ENCODE data around the gene RMC1. TPM values are rescaled to one million over a fixed set of nuclear protein-coding genes. Genes with fewer than 3 reads are reported as not detected.

The RMC1 gene
- total and polyA plus RNA-seq, 2 of the 13 experiments (the other 11 are each of a cell fraction or from before 2014, with no cell fraction given): 9.4 to 19.5 TPM

DNA sequence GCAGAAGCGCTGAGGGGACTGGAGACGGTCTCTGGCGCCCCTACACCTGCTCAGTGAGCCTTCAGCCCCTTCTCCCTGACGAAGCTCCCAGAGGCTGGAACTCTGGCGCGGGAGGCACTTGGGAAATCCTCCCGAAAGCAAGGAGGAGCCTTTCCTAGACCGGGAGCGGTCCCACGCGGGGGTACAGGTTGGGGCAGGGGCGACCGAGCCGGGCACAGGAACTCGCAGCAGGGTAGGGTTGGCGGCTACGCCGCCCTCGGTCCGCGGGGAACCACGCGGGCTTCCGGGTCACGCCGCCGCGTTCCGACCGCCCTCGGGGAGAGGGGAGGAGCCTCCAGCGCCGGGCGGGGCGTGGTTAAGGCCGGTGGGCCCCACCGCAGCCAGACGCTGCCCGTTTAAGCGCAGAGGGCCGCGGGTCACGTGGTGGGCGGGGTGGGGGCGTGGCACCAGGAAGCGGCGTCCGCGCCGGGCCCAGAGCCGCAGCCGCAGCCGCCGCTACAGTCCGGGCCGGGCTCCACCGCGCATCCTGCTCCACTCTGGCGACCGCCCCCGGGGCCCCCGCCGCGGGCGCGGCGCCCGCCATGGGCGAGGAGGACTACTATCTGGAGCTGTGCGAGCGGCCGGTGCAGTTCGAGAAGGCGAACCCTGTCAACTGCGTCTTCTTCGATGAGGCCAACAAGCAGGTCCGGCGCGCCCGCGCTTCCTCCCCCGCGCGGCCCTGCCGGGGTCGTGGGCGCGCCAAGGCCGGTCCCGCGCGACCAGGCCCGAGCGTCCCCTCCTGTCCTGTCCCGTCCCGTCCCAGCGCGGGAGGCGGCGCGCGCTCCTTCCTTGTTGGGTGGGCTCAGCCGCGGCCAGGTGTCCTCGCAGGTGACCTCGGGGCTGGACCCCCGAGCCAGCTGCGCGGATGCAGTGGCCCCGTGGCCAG lies at the start of gene RMC1 (continued):
- TF ChIP-seq, protein P1, sequence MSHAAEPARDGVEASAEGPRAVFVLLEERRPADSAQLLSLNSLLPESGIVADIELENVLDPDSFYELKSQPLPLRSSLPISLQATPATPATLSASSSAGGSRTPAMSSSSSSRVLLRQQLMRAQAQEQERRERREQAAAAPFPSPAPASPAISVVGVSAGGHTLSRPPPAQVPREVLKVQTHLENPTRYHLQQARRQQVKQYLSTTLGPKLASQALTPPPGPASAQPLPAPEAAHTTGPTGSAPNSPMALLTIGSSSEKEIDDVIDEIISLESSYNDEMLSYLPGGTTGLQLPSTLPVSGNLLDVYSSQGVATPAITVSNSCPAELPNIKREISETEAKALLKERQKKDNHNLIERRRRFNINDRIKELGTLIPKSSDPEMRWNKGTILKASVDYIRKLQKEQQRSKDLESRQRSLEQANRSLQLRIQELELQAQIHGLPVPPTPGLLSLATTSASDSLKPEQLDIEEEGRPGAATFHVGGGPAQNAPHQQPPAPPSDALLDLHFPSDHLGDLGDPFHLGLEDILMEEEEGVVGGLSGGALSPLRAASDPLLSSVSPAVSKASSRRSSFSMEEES (CRISPR knock-in tag; IDR thresholded peaks at IDR 0.05): peak; percentile 66; the same call in 1 of the 2 replicates
- TF ChIP-seq SALL2 (CRISPR knock-in tag; IDR thresholded peaks at IDR 0.05): peak; percentile 89
- peak; percentile 52; the same call in 1 of the 2 replicates for TF ChIP-seq ZNF878 (CRISPR knock-in tag; IDR thresholded peaks at IDR 0.05)
- TF ChIP-seq CENPT (CRISPR knock-in tag; IDR thresholded peaks at IDR 0.05; ENCODE audit: low read depth): no peak
- TF ChIP-seq NR2F2 (IDR thresholded peaks at IDR 0.05; ENCODE audit: borderline replicate concordance, low read depth): no peak
- TF ChIP-seq ZNF274 (CRISPR knock-in tag; IDR thresholded peaks at IDR 0.05): peak; percentile 70; the same call in 1 of the 2 replicates
- peak; percentile 88 for TF ChIP-seq ELF3 (CRISPR knock-in tag; IDR thresholded peaks at IDR 0.05)
- 0 out of 2 replicates have a peak, but pooled peaks have one; percentile 34 for TF ChIP-seq ZNF775 (CRISPR knock-in tag; IDR thresholded peaks at IDR 0.05; ENCODE audit: borderline replicate concordance)
- TF ChIP-seq ZFX (CRISPR knock-in tag; IDR thresholded peaks at IDR 0.05; ENCODE audit: low read depth): peak; percentile 80
- peak; percentile 40; the same call in 1 of the 2 replicates for TF ChIP-seq HOXA3 (CRISPR knock-in tag; IDR thresholded peaks at IDR 0.05)
- no peak for TF ChIP-seq ZNF256 (CRISPR knock-in tag; conservative IDR thresholded peaks at IDR 0.05)
- 0 out of 2 replicates have a peak, but pooled peaks have one; percentile 55 for TF ChIP-seq ZNF773 (CRISPR knock-in tag; IDR thresholded peaks at IDR 0.05; ENCODE audit: borderline replicate concordance)
- TF ChIP-seq CCDC6 (CRISPR knock-in tag; IDR thresholded peaks at IDR 0.05): peak; percentile 96; the same call in 1 of the 2 replicates
- TF ChIP-seq, protein P2, sequence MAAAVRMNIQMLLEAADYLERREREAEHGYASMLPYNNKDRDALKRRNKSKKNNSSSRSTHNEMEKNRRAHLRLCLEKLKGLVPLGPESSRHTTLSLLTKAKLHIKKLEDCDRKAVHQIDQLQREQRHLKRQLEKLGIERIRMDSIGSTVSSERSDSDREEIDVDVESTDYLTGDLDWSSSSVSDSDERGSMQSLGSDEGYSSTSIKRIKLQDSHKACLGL (CRISPR knock-in tag; IDR thresholded peaks at IDR 0.05): peak; percentile 57; the same call in 1 of the 2 replicates
- no peak for TF ChIP-seq ZNF850 (CRISPR knock-in tag; conservative IDR thresholded peaks at IDR 0.05)
- TF ChIP-seq, protein P3, sequence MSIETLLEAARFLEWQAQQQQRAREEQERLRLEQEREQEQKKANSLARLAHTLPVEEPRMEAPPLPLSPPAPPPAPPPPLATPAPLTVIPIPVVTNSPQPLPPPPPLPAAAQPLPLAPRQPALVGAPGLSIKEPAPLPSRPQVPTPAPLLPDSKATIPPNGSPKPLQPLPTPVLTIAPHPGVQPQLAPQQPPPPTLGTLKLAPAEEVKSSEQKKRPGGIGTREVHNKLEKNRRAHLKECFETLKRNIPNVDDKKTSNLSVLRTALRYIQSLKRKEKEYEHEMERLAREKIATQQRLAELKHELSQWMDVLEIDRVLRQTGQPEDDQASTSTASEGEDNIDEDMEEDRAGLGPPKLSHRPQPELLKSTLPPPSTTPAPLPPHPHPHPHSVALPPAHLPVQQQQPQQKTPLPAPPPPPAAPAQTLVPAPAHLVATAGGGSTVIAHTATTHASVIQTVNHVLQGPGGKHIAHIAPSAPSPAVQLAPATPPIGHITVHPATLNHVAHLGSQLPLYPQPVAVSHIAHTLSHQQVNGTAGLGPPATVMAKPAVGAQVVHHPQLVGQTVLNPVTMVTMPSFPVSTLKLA (IDR thresholded peaks at IDR 0.05): peak; percentile 56; the same call in 1 of the 2 replicates
- peak; percentile 25; the same call in 1 of the 2 replicates for TF ChIP-seq ZNF83 (CRISPR knock-in tag; IDR thresholded peaks at IDR 0.05; ENCODE audit: borderline replicate concordance)
- TF ChIP-seq TBX2 (CRISPR knock-in tag; IDR thresholded peaks at IDR 0.05; ENCODE audit: borderline replicate concordance): peak; percentile 83; the same call in 1 of the 2 replicates
- no peak for TF ChIP-seq SAFB2 (CRISPR knock-in tag; IDR thresholded peaks at IDR 0.05; ENCODE audit: borderline replicate concordance, low read depth)
- TF ChIP-seq, protein P4, sequence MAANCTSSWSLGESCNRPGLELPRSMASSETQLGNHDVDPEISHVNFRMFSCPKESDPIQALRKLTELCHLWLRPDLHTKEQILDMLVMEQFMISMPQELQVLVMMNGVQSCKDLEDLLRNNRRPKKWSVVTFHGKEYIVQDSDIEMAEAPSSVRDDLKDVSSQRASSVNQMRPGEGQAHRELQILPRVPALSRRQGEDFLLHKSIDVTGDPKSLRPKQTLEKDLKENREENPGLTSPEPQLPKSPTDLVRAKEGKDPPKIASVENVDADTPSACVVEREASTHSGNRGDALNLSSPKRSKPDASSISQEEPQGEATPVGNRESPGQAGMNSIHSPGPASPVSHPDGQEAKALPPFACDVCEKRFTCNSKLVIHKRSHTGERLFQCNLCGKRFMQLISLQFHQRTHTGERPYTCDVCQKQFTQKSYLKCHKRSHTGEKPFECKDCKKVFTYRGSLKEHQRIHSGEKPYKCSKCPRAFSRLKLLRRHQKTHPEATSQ (CRISPR knock-in tag; IDR thresholded peaks at IDR 0.05; ENCODE audit: borderline replicate concordance): no peak
- TF ChIP-seq, protein P5, sequence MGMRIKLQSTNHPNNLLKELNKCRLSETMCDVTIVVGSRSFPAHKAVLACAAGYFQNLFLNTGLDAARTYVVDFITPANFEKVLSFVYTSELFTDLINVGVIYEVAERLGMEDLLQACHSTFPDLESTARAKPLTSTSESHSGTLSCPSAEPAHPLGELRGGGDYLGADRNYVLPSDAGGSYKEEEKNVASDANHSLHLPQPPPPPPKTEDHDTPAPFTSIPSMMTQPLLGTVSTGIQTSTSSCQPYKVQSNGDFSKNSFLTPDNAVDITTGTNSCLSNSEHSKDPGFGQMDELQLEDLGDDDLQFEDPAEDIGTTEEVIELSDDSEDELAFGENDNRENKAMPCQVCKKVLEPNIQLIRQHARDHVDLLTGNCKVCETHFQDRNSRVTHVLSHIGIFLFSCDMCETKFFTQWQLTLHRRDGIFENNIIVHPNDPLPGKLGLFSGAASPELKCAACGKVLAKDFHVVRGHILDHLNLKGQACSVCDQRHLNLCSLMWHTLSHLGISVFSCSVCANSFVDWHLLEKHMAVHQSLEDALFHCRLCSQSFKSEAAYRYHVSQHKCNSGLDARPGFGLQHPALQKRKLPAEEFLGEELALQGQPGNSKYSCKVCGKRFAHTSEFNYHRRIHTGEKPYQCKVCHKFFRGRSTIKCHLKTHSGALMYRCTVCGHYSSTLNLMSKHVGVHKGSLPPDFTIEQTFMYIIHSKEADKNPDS (CRISPR knock-in tag; IDR thresholded peaks at IDR 0.05): 0 out of 2 replicates have a peak, but pooled peaks have one; percentile 45

All from HepG2 (cell line).